Choroid plexus epithelial cell (primary cell): Measurements from ENCODE around the gene TAF5L.
"Not testable (repeated sequence)": the region's sequence is repeated elsewhere in the genome, so short reads cannot be mapped to it uniquely, and the experiment has no call there.

Experiments used
- DNase-seq: peaks from one replicate; pipeline ENCODE4 v3.0.0-alpha.2; 2010; ENCODE audit warnings: low read depth
- H3K4me3 ChIP-seq: 2 replicates; pipeline ENCODE4 v1.5.1; 2011; ENCODE audit warnings: low read depth, mild to moderate bottlenecking, control low read depth, low read length, moderate library complexity
- CTCF ChIP-seq: conservative IDR thresholded peaks from 2 replicates; pipeline ENCODE4 v1.5.1; 2011; ENCODE audit warnings: low read depth, mild to moderate bottlenecking, control low read depth, inconsistent platforms, low read length, moderate library complexity

The TAF5L gene

GRCh38 chr1:229597877-229598276 lies 28.0 kb downstream of the TAF5L start:
- TF ChIP-seq CTCF: no peak
- H3K4me3 ChIP-seq: no peak overlapping the region
- DNase-seq: peak; percentile 38

GRCh38 chr1:229596925-229597699 lies 28.8 kb downstream of the TAF5L start:
- H3K4me3 ChIP-seq: no peak overlapping the region
- DNase-seq: peak; percentile 66
- no peak for TF ChIP-seq CTCF

GRCh38 chr1:229595876-229596275 lies 30.0 kb downstream of the TAF5L start:
- H3K4me3 ChIP-seq, DNase-seq: not testable (repeated sequence)

GRCh38 chr1:229594227-229595008 lies 31.5 kb downstream of the TAF5L start:
- no peak for DNase-seq
- H3K4me3 ChIP-seq: no peak overlapping the region
- no peak for TF ChIP-seq CTCF

GRCh38 chr1:229593800-229594199 lies 32.1 kb downstream of the TAF5L start:
- H3K4me3 ChIP-seq: no peak overlapping the region
- no peak for DNase-seq
- TF ChIP-seq CTCF: no peak

- no peak overlapping the region for H3K4me3 ChIP-seq
- TF ChIP-seq CTCF: no peak
- DNase-seq: no peak
Observed at GRCh38 chr1:229590119-229590518, 35.8 kb downstream of the TAF5L start.

GRCh38 chr1:229585338-229585737 lies 40.6 kb downstream of the TAF5L start:
- no peak for TF ChIP-seq CTCF
- DNase-seq: peak; percentile 25
- H3K4me3 ChIP-seq: no peak overlapping the region
